ENCODE results near the gene TMOD4.
"Not testable (repeated sequence)": the region's sequence is repeated elsewhere in the genome, so short reads cannot be mapped to it uniquely, and the experiment has no call there.

The TMOD4 gene

GRCh38 chr1:151175863-151176262 is at the start of gene TMOD4:
Gene TMOD4 (minus strand): TSS chr1:151175981. CDS start chr1:151174875, 1,106 bp downstream.
- no peak for DNase-seq

- DNase-seq: no peak
Measured at GRCh38 chr1:151222130-151222529, 46.3 kb upstream of the TMOD4 start.

- no peak for DNase-seq
Measured at GRCh38 chr1:151221616-151222015, 45.8 kb upstream of the TMOD4 start.

GRCh38 chr1:151213560-151213959 is 37.8 kb upstream of the TMOD4 start:
- DNase-seq: no peak

GRCh38 chr1:151211972-151212705 is 36.4 kb upstream of the TMOD4 start:
- DNase-seq: no peak

- no peak for DNase-seq
Measured at GRCh38 chr1:151210830-151211229, 35.0 kb upstream of the TMOD4 start.

GRCh38 chr1:151205381-151205965 is 29.7 kb upstream of the TMOD4 start:
- not testable (repeated sequence) for DNase-seq

- no peak for DNase-seq
Measured at GRCh38 chr1:151199873-151200581, 24.2 kb upstream of the TMOD4 start.

GRCh38 chr1:151198254-151199127 is 22.7 kb upstream of the TMOD4 start, which contains the start of gene PIP5K1A:
Gene PIP5K1A (plus strand): TSS chr1:151198552. CDS start chr1:151198997, 445 bp downstream.
- DNase-seq: peak; percentile 58 to 91

GRCh38 chr1:151197863-151198253 is 22.1 kb upstream of the TMOD4 start:
- DNase-seq: no peak

- peak; percentile 10 to 70 for DNase-seq
Measured at GRCh38 chr1:151196292-151196800, 20.6 kb upstream of the TMOD4 start.

GRCh38 chr1:151194894-151195594 is 19.3 kb upstream of the TMOD4 start:
- DNase-seq: not testable (repeated sequence)

- DNase-seq: no peak
Measured at GRCh38 chr1:151193856-151194255, 18.1 kb upstream of the TMOD4 start.

- DNase-seq: no peak
Measured at GRCh38 chr1:151193304-151193703, 17.5 kb upstream of the TMOD4 start.

- no peak for DNase-seq
Measured at GRCh38 chr1:151192047-151192446, 16.3 kb upstream of the TMOD4 start.

- peak; percentile 35 to 42 for DNase-seq
Measured at GRCh38 chr1:151189637-151190445, 14.1 kb upstream of the TMOD4 start, which contains the start of gene VPS72. Gene VPS72 (minus strand): TSS chr1:151190197. CDS start chr1:151190121, 76 bp downstream.

GRCh38 chr1:151188667-151189066 is 12.9 kb upstream of the TMOD4 start:
- not testable (repeated sequence) for DNase-seq

GRCh38 chr1:151187205-151187604 is 11.4 kb upstream of the TMOD4 start:
- no peak for DNase-seq

- DNase-seq: no peak
Measured at GRCh38 chr1:151184211-151184610, 8.4 kb upstream of the TMOD4 start.

- no peak for DNase-seq
Measured at GRCh38 chr1:151176514-151177045, 799 bp upstream of the TMOD4 start.
